Measurements from ENCODE around the gene TPST2. TPM values are rescaled to one million over a fixed set of nuclear protein-coding genes. Genes with fewer than 3 reads are reported as not detected.

TPST2 gene
- total RNA-seq, 4 donors from 2014 or later: 22.0 to 30.9 (median 28.7) TPM

- Histone ChIP-seq H3K27ac (replicated peaks in 1 of 4) (no peak overlapping the region), H3K36me3 (peaks cover 0 to 7% (median 2%) of the 10 kb centered on the region in 4 donors), H3K4me3 (no peak overlapping the region), H3K27me3 (no peaks in the 10 kb centered on the region), H3K4me1 (peaks cover 0 to 23% (median 18%) of the 10 kb centered on the region in 4 donors), H3K9me3 (no peaks in the 10 kb centered on the region)
- no peak for DNase-seq (ENCODE audit: extremely low spot score)
- WGBS: 94% methylated on average over 7 of the region's 7 CpGs
- intact Hi-C loops (cut with DNase I): no loop called here
- TF ChIP-seq POLR2A (IDR thresholded peaks at IDR 0.05; ENCODE audit: low read depth): no peak
- no peak for TF ChIP-seq CTCF (IDR thresholded peaks at IDR 0.05)
- no peak for TF ChIP-seq EP300 (IDR thresholded peaks at IDR 0.05)
- TF ChIP-seq POLR2AphosphoS5 (IDR thresholded peaks at IDR 0.05): no peak
These were observed 12.9 kb downstream of the TPST2 start for GRCh38 chr22:26577081-26577480.

GRCh38 chr22:26576026-26576680 lies 13.8 kb downstream of the TPST2 start:
- DNase-seq (ENCODE audit: extremely low spot score): no peak
- H3K27ac ChIP-seq (replicated peaks in 1 of 4): no peak overlapping the region
- H3K4me3 ChIP-seq: no peak overlapping the region
- H3K36me3 ChIP-seq: no peaks in the 10 kb centered on the region
- H3K27me3 ChIP-seq: no peaks in the 10 kb centered on the region
- intact Hi-C loops (cut with DNase I): no loop called here
- H3K9me3 ChIP-seq: no peaks in the 10 kb centered on the region
- no peak for TF ChIP-seq POLR2AphosphoS5 (IDR thresholded peaks at IDR 0.05)
- H3K4me1 ChIP-seq: peaks cover 0 to 23% (median 18%) of the 10 kb centered on the region in 4 donors
- 55% methylated on average over 8 of the region's 8 CpGs for WGBS

- peaks cover 0 to 23% (median 8%) of the 10 kb centered on the region in 4 donors for H3K4me1 ChIP-seq
- no peak overlapping the region for H3K27ac ChIP-seq (replicated peaks in 1 of 4)
- intact Hi-C loops (cut with DNase I): no loop called here
- no peak for DNase-seq (ENCODE audit: extremely low spot score)
- H3K4me3 ChIP-seq: no peak overlapping the region
- TF ChIP-seq POLR2A (IDR thresholded peaks at IDR 0.05; ENCODE audit: low read depth) (no peak), EP300 (IDR thresholded peaks at IDR 0.05) (no peak), CTCF (IDR thresholded peaks at IDR 0.05) (no peak), POLR2AphosphoS5 (IDR thresholded peaks at IDR 0.05) (no peak)
- H3K9me3 ChIP-seq: no peaks in the 10 kb centered on the region
- H3K36me3 ChIP-seq: no peaks in the 10 kb centered on the region
- no peaks in the 10 kb centered on the region for H3K27me3 ChIP-seq
- 82% methylated on average over 7 of the region's 7 CpGs for WGBS
These were observed 15.8 kb downstream of the TPST2 start for GRCh38 chr22:26574001-26574723.

GRCh38 chr22:26573026-26573662 lies 16.8 kb downstream of the TPST2 start:
- H3K4me1 ChIP-seq: peaks cover 0 to 27% (median 7%) of the 10 kb centered on the region in 4 donors
- H3K36me3 ChIP-seq: no peaks in the 10 kb centered on the region
- no peak overlapping the region for H3K4me3 ChIP-seq
- no peak for DNase-seq (ENCODE audit: extremely low spot score)
- intact Hi-C loops (cut with DNase I): no loop called here
- TF ChIP-seq POLR2A (IDR thresholded peaks at IDR 0.05; ENCODE audit: low read depth) (no peak), POLR2AphosphoS5 (IDR thresholded peaks at IDR 0.05) (no peak), EP300 (IDR thresholded peaks at IDR 0.05) (no peak), CTCF (IDR thresholded peaks at IDR 0.05) (no peak)
- 65% methylated on average over 10 of the region's 10 CpGs for WGBS
- no peaks in the 10 kb centered on the region for H3K9me3 ChIP-seq
- H3K27me3 ChIP-seq: no peaks in the 10 kb centered on the region
- H3K27ac ChIP-seq (replicated peaks in 1 of 4): peak overlapping the region in 2 of 4 donors; percentile 27 to 44

GRCh38 chr22:26570864-26571525 lies 18.9 kb downstream of the TPST2 start:
- no peak for DNase-seq (ENCODE audit: extremely low spot score)
- no peaks in the 10 kb centered on the region for H3K27me3 ChIP-seq
- no peaks in the 10 kb centered on the region for H3K36me3 ChIP-seq
- WGBS: 89% methylated on average over 13 of the region's 13 CpGs
- H3K4me1 ChIP-seq: peaks cover 0 to 32% (median 1%) of the 10 kb centered on the region in 4 donors
- H3K27ac ChIP-seq (replicated peaks in 1 of 4): no peak overlapping the region
- no peaks in the 10 kb centered on the region for H3K9me3 ChIP-seq
- intact Hi-C loops (cut with DNase I): no loop called here
- TF ChIP-seq POLR2AphosphoS5 (IDR thresholded peaks at IDR 0.05) (no peak), EP300 (IDR thresholded peaks at IDR 0.05) (no peak), POLR2A (IDR thresholded peaks at IDR 0.05; ENCODE audit: low read depth) (no peak), CTCF (IDR thresholded peaks at IDR 0.05) (no peak)
- H3K4me3 ChIP-seq: no peak overlapping the region
